ENCODE data around the gene SLCO1B3. TPM values are rescaled to one million over a fixed set of nuclear protein-coding genes. Genes with fewer than 3 reads are reported as not detected.
"Not testable (repeated sequence)": the region's sequence is repeated elsewhere in the genome, so short reads cannot be mapped to it uniquely, and the experiment has no call there.

Gene SLCO1B3, protein sequence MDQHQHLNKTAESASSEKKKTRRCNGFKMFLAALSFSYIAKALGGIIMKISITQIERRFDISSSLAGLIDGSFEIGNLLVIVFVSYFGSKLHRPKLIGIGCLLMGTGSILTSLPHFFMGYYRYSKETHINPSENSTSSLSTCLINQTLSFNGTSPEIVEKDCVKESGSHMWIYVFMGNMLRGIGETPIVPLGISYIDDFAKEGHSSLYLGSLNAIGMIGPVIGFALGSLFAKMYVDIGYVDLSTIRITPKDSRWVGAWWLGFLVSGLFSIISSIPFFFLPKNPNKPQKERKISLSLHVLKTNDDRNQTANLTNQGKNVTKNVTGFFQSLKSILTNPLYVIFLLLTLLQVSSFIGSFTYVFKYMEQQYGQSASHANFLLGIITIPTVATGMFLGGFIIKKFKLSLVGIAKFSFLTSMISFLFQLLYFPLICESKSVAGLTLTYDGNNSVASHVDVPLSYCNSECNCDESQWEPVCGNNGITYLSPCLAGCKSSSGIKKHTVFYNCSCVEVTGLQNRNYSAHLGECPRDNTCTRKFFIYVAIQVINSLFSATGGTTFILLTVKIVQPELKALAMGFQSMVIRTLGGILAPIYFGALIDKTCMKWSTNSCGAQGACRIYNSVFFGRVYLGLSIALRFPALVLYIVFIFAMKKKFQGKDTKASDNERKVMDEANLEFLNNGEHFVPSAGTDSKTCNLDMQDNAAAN
- polyA plus RNA-seq (2011; rRNA removed) (not detected in 2 replicates), polyA minus RNA-seq (2011; rRNA and poly(A)+ RNA removed) (not detected in 2 replicates)

DNA sequence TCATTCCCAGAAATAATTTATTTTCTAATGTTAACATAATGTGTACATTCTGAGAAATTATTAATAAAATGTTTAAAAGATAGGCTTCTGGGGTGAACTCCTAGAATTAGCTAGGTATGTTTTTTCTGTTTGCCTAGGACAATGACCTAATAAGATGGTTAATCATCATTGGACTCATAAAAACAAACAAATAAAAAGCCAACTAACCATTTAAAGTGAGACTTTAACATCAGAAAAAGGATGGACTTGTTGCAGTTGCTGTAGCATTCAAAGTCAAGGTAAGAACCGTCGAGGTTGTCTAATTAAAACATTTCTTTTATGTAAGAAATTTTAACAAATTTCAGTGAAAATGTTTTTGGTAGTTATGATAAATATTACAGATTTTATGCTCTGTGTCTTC, at the start of gene SLCO1B3:
SLCO1B3 (plus strand) TSS at position 219 of the 400 bp plus-strand sequence. CDS start 5,034 bp downstream, outside the sequence.
- CTCF ChIA-PET: no interaction called here
- Histone ChIP-seq H3K27me3 (ENCODE audit: control insufficient read depth, insufficient read depth, low read length) (no peaks in the 10 kb centered on the region), H3K9me3 (ENCODE audit: control insufficient read depth, insufficient read depth, low read length) (peaks cover 30% of the 10 kb centered on the region), H3K4me3 (ENCODE audit: low read depth, low read length) (no peak within 1 kb of the TSS), H3K27ac (ENCODE audit: low read depth, low read length) (no peak within 1 kb of the TSS)
- DNase-seq (ENCODE audit: low read depth, low spot score): no peak
- POLR2A ChIA-PET: no interaction called here
- TF ChIP-seq, protein P1, sequence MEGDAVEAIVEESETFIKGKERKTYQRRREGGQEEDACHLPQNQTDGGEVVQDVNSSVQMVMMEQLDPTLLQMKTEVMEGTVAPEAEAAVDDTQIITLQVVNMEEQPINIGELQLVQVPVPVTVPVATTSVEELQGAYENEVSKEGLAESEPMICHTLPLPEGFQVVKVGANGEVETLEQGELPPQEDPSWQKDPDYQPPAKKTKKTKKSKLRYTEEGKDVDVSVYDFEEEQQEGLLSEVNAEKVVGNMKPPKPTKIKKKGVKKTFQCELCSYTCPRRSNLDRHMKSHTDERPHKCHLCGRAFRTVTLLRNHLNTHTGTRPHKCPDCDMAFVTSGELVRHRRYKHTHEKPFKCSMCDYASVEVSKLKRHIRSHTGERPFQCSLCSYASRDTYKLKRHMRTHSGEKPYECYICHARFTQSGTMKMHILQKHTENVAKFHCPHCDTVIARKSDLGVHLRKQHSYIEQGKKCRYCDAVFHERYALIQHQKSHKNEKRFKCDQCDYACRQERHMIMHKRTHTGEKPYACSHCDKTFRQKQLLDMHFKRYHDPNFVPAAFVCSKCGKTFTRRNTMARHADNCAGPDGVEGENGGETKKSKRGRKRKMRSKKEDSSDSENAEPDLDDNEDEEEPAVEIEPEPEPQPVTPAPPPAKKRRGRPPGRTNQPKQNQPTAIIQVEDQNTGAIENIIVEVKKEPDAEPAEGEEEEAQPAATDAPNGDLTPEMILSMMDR (IDR thresholded peaks at IDR 0.05; ENCODE audit: low read depth, low read length): no peak

DNA sequence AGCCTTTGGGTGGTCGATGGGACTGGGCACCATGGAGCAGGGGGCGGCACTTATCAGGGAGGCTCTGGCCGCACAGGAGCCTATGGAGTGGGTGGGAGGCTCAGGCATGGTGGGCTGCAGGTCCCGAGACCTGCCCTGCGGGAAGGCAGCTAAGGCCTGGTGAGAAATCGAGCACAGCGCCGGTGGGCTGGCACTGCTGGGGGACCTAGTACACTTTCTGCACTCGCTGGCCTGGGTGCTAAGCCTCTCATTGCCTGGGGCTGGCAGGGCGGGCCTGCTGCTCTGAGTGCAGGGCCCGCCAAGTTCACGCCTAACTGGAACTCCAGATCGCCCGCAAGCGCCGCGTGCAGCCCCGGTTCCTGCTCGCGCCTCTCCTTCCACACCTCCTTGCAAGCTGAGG, 33.1 kb upstream of the SLCO1B3 start:
- Histone ChIP-seq H3K9me3 (ENCODE audit: control insufficient read depth, insufficient read depth, low read length) (peaks cover 10% of the 10 kb centered on the region), H3K27ac (ENCODE audit: low read depth, low read length) (no peak overlapping the region), H3K4me3 (ENCODE audit: low read depth, low read length) (no peak overlapping the region), H3K27me3 (ENCODE audit: control insufficient read depth, insufficient read depth, low read length) (no peaks in the 10 kb centered on the region)
- CTCF ChIA-PET: no interaction called here
- DNase-seq (ENCODE audit: low read depth, low spot score): no peak
- POLR2A ChIA-PET: no interaction called here
- TF ChIP-seq, protein P1 (IDR thresholded peaks at IDR 0.05; ENCODE audit: low read depth, low read length): no peak

DNA sequence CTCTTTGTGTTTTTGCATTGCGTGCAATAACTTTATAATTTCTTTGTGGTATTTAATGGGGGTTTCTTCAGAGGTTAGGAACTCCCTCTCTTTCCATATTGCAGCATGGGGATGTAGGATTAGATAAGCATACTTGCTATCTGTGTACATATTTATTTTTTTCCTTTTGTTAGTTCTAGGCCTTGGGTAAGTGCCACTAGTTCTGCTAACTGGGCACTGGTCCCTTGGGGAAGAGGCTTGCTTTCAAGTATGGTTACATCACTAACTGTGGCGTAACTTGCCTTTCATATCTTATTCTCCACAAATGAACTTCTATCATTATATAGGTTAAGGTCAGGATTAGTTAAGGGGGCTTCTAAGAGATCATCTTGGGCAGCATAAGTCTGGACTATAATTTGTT, 31.5 kb upstream of the SLCO1B3 start:
- Histone ChIP-seq H3K9me3 (ENCODE audit: control insufficient read depth, insufficient read depth, low read length) (peaks cover 15% of the 10 kb centered on the region), H3K27ac (ENCODE audit: low read depth, low read length) (no peak overlapping the region), H3K4me3 (ENCODE audit: low read depth, low read length) (no peak overlapping the region), H3K27me3 (ENCODE audit: control insufficient read depth, insufficient read depth, low read length) (no peaks in the 10 kb centered on the region)
- ChIA-PET CTCF (no interaction called here), POLR2A (no interaction called here)
- DNase-seq (ENCODE audit: low read depth, low spot score): no peak
- TF ChIP-seq, protein P1 (IDR thresholded peaks at IDR 0.05; ENCODE audit: low read depth, low read length): no peak

DNA sequence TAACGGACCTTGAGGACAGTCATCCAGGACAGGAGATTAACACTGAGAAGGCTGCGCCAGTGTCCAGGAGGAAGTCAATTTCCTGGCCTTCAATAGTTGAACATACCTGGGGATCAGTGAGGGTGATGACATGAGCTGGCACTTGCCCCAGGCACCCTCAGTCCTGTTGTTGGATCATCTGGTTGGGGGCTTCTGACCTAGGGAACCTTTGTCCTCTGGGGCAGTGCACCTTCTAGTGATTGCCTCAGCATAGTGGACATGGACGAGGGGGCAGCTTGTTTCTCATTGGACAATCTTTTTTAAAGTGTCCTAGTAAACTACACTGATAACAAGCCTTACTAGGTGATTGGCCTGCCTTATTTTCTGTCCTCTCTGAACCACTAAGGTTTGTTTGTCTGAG, 30.5 kb upstream of the SLCO1B3 start:
- peaks cover 17% of the 10 kb centered on the region for H3K9me3 ChIP-seq (ENCODE audit: control insufficient read depth, insufficient read depth, low read length)
- H3K4me3 ChIP-seq (ENCODE audit: low read depth, low read length); POLR2A ChIA-PET; CTCF ChIA-PET; H3K27me3 ChIP-seq (ENCODE audit: control insufficient read depth, insufficient read depth, low read length); H3K27ac ChIP-seq (ENCODE audit: low read depth, low read length); DNase-seq (ENCODE audit: low read depth, low spot score): not testable (repeated sequence)

DNA sequence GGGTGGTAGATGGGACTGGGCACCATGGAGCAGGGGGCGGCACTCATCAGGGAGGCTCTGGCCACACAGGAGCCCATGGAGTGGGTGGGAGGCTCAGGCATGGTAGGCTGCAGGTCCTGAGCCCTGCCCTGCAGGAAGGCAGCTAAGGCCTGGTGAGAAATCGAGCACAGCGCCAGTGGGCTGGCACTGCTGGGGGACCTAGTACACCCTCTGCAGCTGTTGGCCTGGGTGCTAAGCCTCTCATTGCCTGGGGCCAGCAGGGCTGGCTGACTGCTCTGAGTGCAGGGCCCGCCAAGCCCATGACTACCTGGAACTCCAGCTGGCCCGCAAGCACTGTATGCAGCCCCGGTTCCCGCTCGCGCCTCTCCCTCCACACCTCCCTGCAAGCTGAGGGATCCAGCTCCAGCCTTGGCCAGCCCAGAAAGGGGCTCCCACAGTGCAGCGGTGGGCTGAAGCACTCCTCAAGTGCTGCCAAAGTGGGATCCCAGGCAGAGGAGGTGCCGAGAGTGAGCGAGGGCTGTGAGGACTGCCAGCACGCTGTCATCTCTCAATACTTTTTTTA, 26.6 kb upstream of the SLCO1B3 start:
- CTCF ChIA-PET; H3K4me3 ChIP-seq (ENCODE audit: low read depth, low read length); DNase-seq (ENCODE audit: low read depth, low spot score); H3K27ac ChIP-seq (ENCODE audit: low read depth, low read length); H3K27me3 ChIP-seq (ENCODE audit: control insufficient read depth, insufficient read depth, low read length); H3K9me3 ChIP-seq (ENCODE audit: control insufficient read depth, insufficient read depth, low read length); POLR2A ChIA-PET: not testable (repeated sequence)

DNA sequence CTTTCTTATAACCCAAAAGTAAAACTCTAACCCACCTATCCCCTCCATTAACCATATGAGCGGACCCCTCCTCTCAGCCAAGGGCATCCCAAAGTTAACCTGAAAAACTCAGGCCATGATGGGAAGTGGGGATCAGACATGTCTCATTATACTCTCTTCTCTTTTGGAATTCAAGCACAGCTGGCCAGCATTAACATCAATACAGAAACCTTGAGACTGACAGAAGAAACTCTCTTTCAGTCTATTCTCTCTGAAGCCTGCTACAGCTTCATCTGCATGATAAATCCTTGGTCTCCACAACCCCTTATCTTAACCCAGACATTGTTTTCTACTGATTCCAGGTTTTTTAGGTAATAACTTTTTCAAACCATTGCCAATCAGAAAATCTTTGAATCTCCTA, 17.5 kb upstream of the SLCO1B3 start:
- H3K27me3 ChIP-seq (ENCODE audit: control insufficient read depth, insufficient read depth, low read length): no peaks in the 10 kb centered on the region
- no peak for DNase-seq (ENCODE audit: low read depth, low spot score)
- no peak overlapping the region for H3K27ac ChIP-seq (ENCODE audit: low read depth, low read length)
- CTCF ChIA-PET: no interaction called here
- H3K4me3 ChIP-seq (ENCODE audit: low read depth, low read length): no peak overlapping the region
- peaks cover 18% of the 10 kb centered on the region for H3K9me3 ChIP-seq (ENCODE audit: control insufficient read depth, insufficient read depth, low read length)
- TF ChIP-seq, protein P1 (IDR thresholded peaks at IDR 0.05; ENCODE audit: low read depth, low read length): no peak
- POLR2A ChIA-PET: no interaction called here
